Smooth muscle cell (in vitro differentiated cells): Measurements from ENCODE around the gene PHACTR1. TPM values are rescaled to one million over a fixed set of nuclear protein-coding genes. Genes with fewer than 3 reads are reported as not detected.

Experiments
- DNase-seq: peaks from one replicate; lab custom pipeline; 2025; ENCODE audit not compliant: unreplicated experiment; lab: John Stamatoyannopoulos, UW
- H2AFZ ChIP-seq: fragments of 200-600 bp; sonication (generic); 2 replicates; pipeline ENCODE4 v1.6.0; 2016; ENCODE audit warnings: antibody characterized with exemption, low read depth, mild to moderate bottlenecking
- H3F3A ChIP-seq: fragments of 200-600 bp; sonication (generic); 2 replicates; pipeline ENCODE4 v1.6.0; 2017; ENCODE audit warnings: antibody characterized with exemption, low read depth
- H3K27ac ChIP-seq: fragments of 200-600 bp; sonication (generic); 2 replicates; pipeline ENCODE4 v1.5.1; 2016; ENCODE audit warnings: low read depth, mild to moderate bottlenecking
- H3K27me3 ChIP-seq: fragments of 200-600 bp; sonication (generic); 2 replicates; pipeline ENCODE4 v1.6.1; 2016; ENCODE audit warnings: low read depth, mild to moderate bottlenecking
- H3K36me3 ChIP-seq: fragments of 200-600 bp; sonication (generic); 2 replicates; pipeline ENCODE4 v1.5.1; 2016; ENCODE audit warnings: low read depth
- H3K4me1 ChIP-seq: fragments of 200-600 bp; sonication (generic); 2 replicates; pipeline ENCODE4 v1.5.1; 2016; ENCODE audit warnings: low read depth
- H3K4me2 ChIP-seq: fragments of 200-600 bp; sonication (generic); 2 replicates; pipeline ENCODE4 v1.6.0; 2016; ENCODE audit warnings: mild to moderate bottlenecking
- H3K4me3 ChIP-seq: fragments of 200-600 bp; sonication (generic); 2 replicates; pipeline ENCODE4 v1.5.1; 2016; ENCODE audit warnings: mild to moderate bottlenecking
- H3K79me2 ChIP-seq: fragments of 200-600 bp; sonication (generic); 2 replicates; pipeline ENCODE4 v1.6.0; 2016; ENCODE audit warnings: low read depth, mild to moderate bottlenecking
- H3K9ac ChIP-seq: fragments of 200-600 bp; sonication (generic); 2 replicates; pipeline ENCODE4 v1.6.0; 2016; ENCODE audit warnings: low read depth
- H3K9me3 ChIP-seq: fragments of 200-600 bp; sonication (generic); replicated peaks from 2 replicates; pipeline ENCODE4 v1.5.1; 2016; ENCODE audit warnings: low read depth
- H4K20me1 ChIP-seq: fragments of 200-600 bp; sonication (generic); 2 replicates; pipeline ENCODE4 v1.6.0; 2016; ENCODE audit warnings: low read depth
- CTCF ChIP-seq: fragments of 200-600 bp; sonication (generic); IDR thresholded peaks from 2 replicates; pipeline ENCODE4 v1.5.1; 2017; ENCODE audit warnings: borderline replicate concordance, mild to moderate bottlenecking, antibody characterized with exemption; ENCODE audit not compliant: insufficient read depth, poor library complexity, severe bottlenecking
- WGBS: methylation state at CpG from one replicate; pipeline ENCODE4 v1.1.7; 2016; ENCODE audit warnings: low lambda C conversion rate; 5-methylcytosine and 5-hydroxymethylcytosine counted together
- polyA plus RNA-seq: library from polyadenylated mRNA; unstranded; fragments of >200 nt; fragmentation: Nextera tagmentation; extraction: Ambion mirVana; gene quantifications from 2 replicates; pipeline ENCODE4 v1.2.1, GENCODE V29; 2016
- total RNA-seq: library from RNA; depleted of rRNA; stranded (reverse); fragments of >200 nt; gene quantifications from 2 replicates; pipeline ENCODE4 v1.2.3, GENCODE V29; 2014

Gene PHACTR1
- total and polyA plus RNA-seq, 2 experiments from 2014 or later = 0.09 to 0.67 TPM

GRCh38 chr6:13216236-13217014 lies 499.9 kb downstream of the PHACTR1 start:
- Histone ChIP-seq H3F3A (peaks cover 7% of the 10 kb centered on the region), H3K9me3 (no peaks in the 10 kb centered on the region), H3K79me2 (no peaks in the 10 kb centered on the region), H3K4me2 (peak overlapping the region; percentile 77), H3K4me1 (peaks cover 6% of the 10 kb centered on the region), H3K4me3 (no peak overlapping the region), H3K36me3 (no peaks in the 10 kb centered on the region), H3K9ac (no peak overlapping the region), H3K27me3 (no peaks in the 10 kb centered on the region), H4K20me1 (no peaks in the 10 kb centered on the region), H2AFZ (no peak overlapping the region), H3K27ac (no peak overlapping the region)
- WGBS = 68% methylated on average over 2 of the region's 2 CpGs
- TF ChIP-seq CTCF = no peak
- no peak for DNase-seq

GRCh38 chr6:13217206-13217905 lies 500.8 kb downstream of the PHACTR1 start:
- Histone ChIP-seq H3K9me3 (no peaks in the 10 kb centered on the region), H3K4me2 (peak overlapping the region; percentile 77)

GRCh38 chr6:13220266-13220665 lies 503.7 kb downstream of the PHACTR1 start:
- no peaks in the 10 kb centered on the region for H3K36me3 ChIP-seq
- no peak for TF ChIP-seq CTCF
- no peak overlapping the region for H2AFZ ChIP-seq
- no peaks in the 10 kb centered on the region for H3K9me3 ChIP-seq
- no peak overlapping the region for H3K4me2 ChIP-seq
- 93% methylated on average over 3 of the region's 3 CpGs for WGBS
- H3K4me3 ChIP-seq = no peak overlapping the region
- H3F3A ChIP-seq = peaks cover 7% of the 10 kb centered on the region
- no peak for DNase-seq
- H3K9ac ChIP-seq = no peak overlapping the region
- H4K20me1 ChIP-seq = no peaks in the 10 kb centered on the region
- no peak overlapping the region for H3K27ac ChIP-seq
- no peaks in the 10 kb centered on the region for H3K27me3 ChIP-seq
- H3K79me2 ChIP-seq = no peaks in the 10 kb centered on the region
- H3K4me1 ChIP-seq = peaks cover 6% of the 10 kb centered on the region

More at GRCh38 chr6:13217206-13217905, 500.8 kb downstream of the PHACTR1 start:
- no peaks in the 10 kb centered on the region for H3K36me3 ChIP-seq
- no peaks in the 10 kb centered on the region for H3K79me2 ChIP-seq
- peak overlapping the region; percentile 25 for H3K27ac ChIP-seq
- WGBS = 42% methylated on average over 4 of the region's 4 CpGs
- no peak overlapping the region for H3K9ac ChIP-seq
- H3K27me3 ChIP-seq = no peaks in the 10 kb centered on the region
- H2AFZ ChIP-seq = no peak overlapping the region
- H3K4me1 ChIP-seq = peaks cover 6% of the 10 kb centered on the region
- TF ChIP-seq CTCF = no peak
- DNase-seq = no peak
- peaks cover 7% of the 10 kb centered on the region for H3F3A ChIP-seq
- H3K4me3 ChIP-seq = no peak overlapping the region
- no peaks in the 10 kb centered on the region for H4K20me1 ChIP-seq
